Mammary epithelial cell (primary cell): ENCODE data around the gene ITGB8.

Experiments
- CTCF ChIP-seq, 2 donors: IDR thresholded peaks in 1 of 2; conservative IDR thresholded peaks in 1 of 2; 2 replicates each; pipeline ENCODE4 v1.5.1; 2011 to 2012; ENCODE audit warnings: inconsistent platforms in 2 of 2, low read length in 2 of 2, mild to moderate bottlenecking in 2 of 2, control low read depth in 1 of 2, low read depth in 1 of 2; ENCODE audit not compliant: insufficient read depth in 1 of 2; ENCODE audit errors: extremely low read depth in 1 of 2
- EZH2 ChIP-seq: IDR thresholded peaks from 2 replicates; pipeline ENCODE4 v1.6.1; 2012; ENCODE audit warnings: low read length, inconsistent platforms, borderline replicate concordance

GRCh38 chr7:20311743-20312042 lies 19.0 kb upstream of the ITGB8 start:
- no peak for TF ChIP-seq CTCF (conservative IDR thresholded peaks at IDR 0.05 in 1 of 2, IDR thresholded peaks at IDR 0.05 in 1 of 2; ENCODE audit: extremely low read depth in 1 of 2, insufficient read depth in 1 of 2, low read depth in 1 of 2, low read length in 2 of 2)
- no peak for TF ChIP-seq EZH2
